Transverse colon (tissue), 4 donors: ENCODE results near the gene HOXB4.

Source experiments
- CTCF ChIP-seq, 5 experiments: fragments of 200-600 bp in 3 of 5; fragments of 450-650 bp in 2 of 5; sonication (generic) in 3 of 5; IDR thresholded peaks; 1 replicate in 2 of 5; 2 replicates in 3 of 5; pipeline ENCODE4 v1.5.1; 2016 to 2017; ENCODE audit warnings: antibody characterized with exemption in 5 of 5, inconsistent platforms in 3 of 5, mild to moderate bottlenecking in 2 of 5, moderate library complexity in 1 of 5
- EP300 ChIP-seq: sonication (generic); formaldehyde crosslinking; IDR thresholded peaks from one replicate; pipeline ENCODE4 v1.6.1; 2017; ENCODE audit warnings: antibody characterized with exemption, low read depth
- POLR2A ChIP-seq: fragments of 450-650 bp; IDR thresholded peaks from one replicate; pipeline ENCODE4 v1.6.1; 2016; ENCODE audit warnings: antibody characterized with exemption, mild to moderate bottlenecking, moderate library complexity
- POLR2AphosphoS5 ChIP-seq, 3 donors: sonication (generic); formaldehyde crosslinking; IDR thresholded peaks; one replicate each; pipeline ENCODE4 v1.6.1; 2016; ENCODE audit warnings: antibody characterized with exemption in 3 of 3

- TF ChIP-seq CTCF (IDR thresholded peaks at IDR 0.05) (no peak), EP300 (no peak), POLR2A (no peak), POLR2AphosphoS5 (IDR thresholded peaks at IDR 0.05) (no peak)
These were observed 3.6 kb downstream of the HOXB4 start for GRCh38 chr17:48574505-48575065.
